B cell (primary cell): ENCODE measurements around the gene RTBDN. TPM values are rescaled to one million over a fixed set of nuclear protein-coding genes. Genes with fewer than 3 reads are reported as not detected.

ENCODE experiments used
- ATAC-seq: fragments of 200-7000 bp; cut with Tn5 transposase; one replicate; pipeline ENCODE4 v1.10.0; 2021; ENCODE audit warnings: low read depth, mild to moderate bottlenecking, moderate number of reproducible peaks, moderate library complexity
- CTCF ChIA-PET: fragments of 350-600 bp; sonication (Branson Sonifier 250); formaldehyde crosslinking; loops from one replicate; lab custom pipeline; 2021; ENCODE audit warnings: antibody characterized with exemption, inconsistent platforms; lab: Charles Lee
- POLR2A ChIA-PET: fragments of 350-600 bp; sonication (Branson Sonifier 250); formaldehyde crosslinking; loops from one replicate; lab custom pipeline; 2021; ENCODE audit warnings: antibody characterized with exemption; lab: Charles Lee
- DNase-seq: peaks from one replicate; pipeline ENCODE4 v3.0.0; 2013
- H2AFZ ChIP-seq: 2 replicates; pipeline ENCODE4 v1.6.1; 2012; ENCODE audit warnings: mild to moderate bottlenecking, low read depth, low read length; ENCODE audit not compliant: insufficient read depth, poor library complexity, severe bottlenecking
- H3K27ac ChIP-seq, 2 donors: 1 replicate in 1 of 2; 2 replicates in 1 of 2; pipeline ENCODE4 v1.5.1; 2012 to 2013; ENCODE audit warnings: low read length in 2 of 2, mild to moderate bottlenecking in 2 of 2, moderate library complexity in 1 of 2
- H3K27me3 ChIP-seq, 4 experiments: fragments of 200-600 bp in 1 of 4; sonication (generic) in 1 of 4; replicated peaks in 1 of 4; 1 replicate in 2 of 4; 2 replicates in 2 of 4; pipeline versions ENCODE4 v1.6.1 to v1.7.0; 2013 to 2016; ENCODE audit warnings: low read length in 3 of 4, mild to moderate bottlenecking in 2 of 4, mixed read lengths in 1 of 4, moderate library complexity in 1 of 4; ENCODE audit not compliant: insufficient read depth in 4 of 4, control insufficient read depth in 3 of 4; ENCODE audit errors: control extremely low read depth in 1 of 4
- H3K36me3 ChIP-seq, 2 experiments: replicated peaks in 1 of 2; 1 replicate in 1 of 2; 2 replicates in 1 of 2; pipeline versions ENCODE4 v1.6.1 to v1.7.1; 2013; ENCODE audit warnings: low read length in 1 of 2; ENCODE audit not compliant: insufficient read depth in 2 of 2, control insufficient read depth in 1 of 2; ENCODE audit errors: control extremely low read depth in 1 of 2, extremely low read depth in 1 of 2
- H3K4me1 ChIP-seq, 2 donors: fragments of 200-600 bp in 1 of 2; sonication (generic) in 1 of 2; 1 replicate in 1 of 2; 2 replicates in 1 of 2; pipeline versions ENCODE4 v1.5.1 to v1.6.1; 2013 to 2017; ENCODE audit warnings: low read length in 2 of 2; ENCODE audit not compliant: control insufficient read depth in 2 of 2, insufficient read depth in 2 of 2
- H3K4me2 ChIP-seq: replicated peaks from 2 replicates; pipeline ENCODE3; 2012; ENCODE audit warnings: mild to moderate bottlenecking, low read depth, low read length; ENCODE audit not compliant: poor library complexity, severe bottlenecking
- H3K4me3 ChIP-seq, 5 experiments: fragments of 200-600 bp in 1 of 5; sonication (generic) in 1 of 5; 1 replicate in 3 of 5; 2 replicates in 2 of 5; pipeline versions ENCODE4 v1.5.1 to v1.7.0; 2011 to 2016; ENCODE audit warnings: low read length in 4 of 5, mild to moderate bottlenecking in 4 of 5, low read depth in 2 of 5, control low read depth in 1 of 5, moderate library complexity in 1 of 5; ENCODE audit not compliant: insufficient read depth in 1 of 5; ENCODE audit errors: control extremely low read depth in 1 of 5, extremely low read depth in 1 of 5
- H3K79me2 ChIP-seq: fragments of 200-600 bp; sonication (generic); one replicate; pipeline ENCODE4 v1.6.0; 2016; ENCODE audit warnings: low read length; ENCODE audit not compliant: control insufficient read depth, insufficient read depth
- H3K9ac ChIP-seq: fragments of 200-600 bp; sonication (generic); 2 replicates; pipeline ENCODE4 v1.6.1; 2017; ENCODE audit warnings: mild to moderate bottlenecking, low read length, moderate library complexity
- H3K9me3 ChIP-seq, 3 donors: one replicate each; pipeline versions ENCODE4 v1.6.1 to v1.7.1; 2013; ENCODE audit warnings: low read length in 2 of 3; ENCODE audit not compliant: control insufficient read depth in 2 of 3, insufficient read depth in 1 of 3; ENCODE audit errors: control extremely low read depth in 1 of 3
- H4K20me1 ChIP-seq: 2 replicates; pipeline ENCODE4 v1.6.0; 2012; ENCODE audit warnings: mild to moderate bottlenecking, low read length; ENCODE audit not compliant: insufficient read depth, control insufficient read depth, poor library complexity, severe bottlenecking
- H3K27ac Mint-ChIP-seq: one replicate; pipeline ENCODE4 v1.8.0; 2021; ENCODE audit warnings: mixed read lengths
- H3K27me3 Mint-ChIP-seq: one replicate; pipeline ENCODE4 v1.8.0; 2021; ENCODE audit warnings: mixed read lengths
- H3K4me1 Mint-ChIP-seq: one replicate; pipeline ENCODE4 v1.8.0; 2021; ENCODE audit warnings: mixed read lengths
- H3K4me3 Mint-ChIP-seq: one replicate; pipeline ENCODE4 v1.8.0; 2021; ENCODE audit warnings: mixed read lengths
- H3K9me3 Mint-ChIP-seq: one replicate; pipeline ENCODE4 v1.8.0; 2022; ENCODE audit warnings: mixed read lengths; ENCODE audit not compliant: insufficient read depth
- CTCF ChIP-seq: fragments of 200-600 bp; IDR thresholded peaks from one replicate; pipeline ENCODE4 v1.8.0; 2022; ENCODE audit warnings: antibody characterized with exemption, mild to moderate bottlenecking
- EZH2 ChIP-seq: IDR thresholded peaks from 2 replicates; pipeline ENCODE4 v1.6.1; 2012; ENCODE audit warnings: borderline replicate concordance, low read depth, mild to moderate bottlenecking, moderate library complexity, low read length; ENCODE audit not compliant: insufficient read depth, poor library complexity, severe bottlenecking
- WGBS: methylation state at CpG from one replicate; pipeline ENCODE4 v1.1.5; 2013; ENCODE audit warnings: missing lambda C conversion rate; ENCODE audit not compliant: insufficient coverage; 5-methylcytosine and 5-hydroxymethylcytosine counted together
- intact Hi-C: fragments of 100-400 bp; cut with micrococcal nuclease; formaldehyde crosslinking; loops from one replicate; pipeline ENCODE4 v1.10.0; 2022
- polyA plus RNA-seq: library from polyadenylated mRNA; depleted of rRNA; stranded (reverse); fragments of >200 nt; gene quantifications from 2 replicates; pipeline ENCODE4 v1.2.3, GENCODE V29; 2012
- total RNA-seq, 2 donors: library from RNA; stranded (reverse); fragments of 120-200 nt in 1 of 2; gene quantifications; 1 replicate in 1 of 2; 2 replicates in 1 of 2; pipeline versions ENCODE4 v1.2.3 to v1.2.4, GENCODE V29; 2013 to 2022

Gene RTBDN
- total and polyA plus RNA-seq, 2 donors (not counting 1 experiment from before 2014, with no cell fraction given), result not detected

- Histone ChIP-seq H3K4me1 (peaks cover 49 to 62% of the 10 kb centered on the region in 2 donors), H3K9me3 (no peaks in the 10 kb centered on the region), H3K36me3 (peaks cover 0 to 4% of the 10 kb centered on the region in 2 experiments), H3K27ac (peak within 1 kb of the TSS; percentile 95 to 97), H4K20me1 (peaks cover 19% of the 10 kb centered on the region), H3K4me3 (peak within 1 kb of the TSS; percentile 94 to 99 (median 97)), H3K9ac (peak within 1 kb of the TSS; percentile 86), H3K79me2 (peaks cover 25% of the 10 kb centered on the region), H3K27me3 (no peaks in the 10 kb centered on the region), H2AFZ (no peak within 1 kb of the TSS), H3K4me2 (peak within 1 kb of the TSS; percentile 91)
- no peaks in the 10 kb centered on the region for H3K9me3 Mint-ChIP-seq
- H3K27me3 Mint-ChIP-seq, result no peaks in the 10 kb centered on the region
- H3K4me1 Mint-ChIP-seq, result peaks cover 51% of the 10 kb centered on the region
- TF ChIP-seq EZH2 (no peak), CTCF (no peak)
- intact Hi-C loops, result loop anchor here (5.0 kb wide), 3 partner anchors 59 to 1046 kb away; partner anchors contain the start of genes TRIR, ZNF490 and ZNF791
- ChIA-PET POLR2A (interaction anchor here (0.6 to 6.8 kb wide), 14 partner anchors 9 to 313 kb away, joined by 3 to 233 read pairs (median 5); partner anchors contain the start of genes DHPS, GET3, HOOK2 and MAN2B1), CTCF (interaction anchor here (0.5 to 17.9 kb wide), 7 partner anchors 9 to 123 kb away, joined by 3 to 1147 read pairs (median 4); partner anchors contain the start of genes HOOK2 and RNASEH2A)
- H3K27ac Mint-ChIP-seq, result peak within 1 kb of the TSS; percentile 99
- H3K4me3 Mint-ChIP-seq, result peak within 1 kb of the TSS; percentile 97
- peak; percentile 98 for DNase-seq
- under 1% methylated on average over 73 of the region's 73 CpGs for WGBS
- peak; percentile 34 for ATAC-seq
Measured at GRCh38 chr19:12791345-12792050, 42.9 kb downstream of the RTBDN start, which contains the start of gene JUNB. JUNB (plus strand) TSS chr19:12791486; CDS start chr19:12791772, 286 bp downstream.
